ENCODE results near the gene SLC25A41. TPM values are rescaled to one million over a fixed set of nuclear protein-coding genes. Genes with fewer than 3 reads are reported as not detected.

Gene SLC25A41
- not detected in 2 replicates for total RNA-seq

GRCh38 chr19:6433663-6434062 is at the start of gene SLC25A41:
Gene SLC25A41 (minus strand): TSS chr19:6433763. CDS start chr19:6433693, 70 bp downstream.

GRCh38 chr19:6481541-6482342 is 48.2 kb upstream of the SLC25A41 start, which contains the start of gene DENND1C:
Gene DENND1C (minus strand): TSS chr19:6481787. CDS start chr19:6481695, 92 bp downstream.

GRCh38 chr19:6464070-6464873 is 30.7 kb upstream of the SLC25A41 start, which contains the start of gene CRB3:
Gene CRB3 (plus strand): TSS chr19:6464271. CDS start chr19:6464702, 431 bp downstream.

GRCh38 chr19:6459262-6460098 is 25.9 kb upstream of the SLC25A41 start, which contains the start of gene SLC25A23:
Gene SLC25A23 (minus strand): TSS chr19:6459792. CDS start chr19:6459628, 164 bp downstream.

GRCh38 chr19:6424195-6424938 is 9.2 kb downstream of the SLC25A41 start, which contains the start of gene KHSRP:
Gene KHSRP (minus strand): TSS chr19:6424811. CDS start chr19:6424701, 110 bp downstream.

GRCh38 chr19:6393074-6393982 is 40.2 kb downstream of the SLC25A41 start, which contains the start of gene GTF2F1:
Gene GTF2F1 (minus strand): TSS chr19:6393164. CDS start chr19:6392995, 169 bp downstream.

Other genes with a start within 250 kb of the SLC25A41 start
- gene MLLT1, start 153.8 kb downstream of the SLC25A41 start, total RNA-seq = 29.8 and 40.4 TPM in 2 replicates
- gene ACER1, start 100.2 kb downstream of the SLC25A41 start, total RNA-seq = not detected in 2 replicates
- gene CLPP, start 72.2 kb downstream of the SLC25A41 start, total RNA-seq = 203 and 247 TPM in 2 replicates
- 75.1 and 134 TPM in 2 replicates for gene ALKBH7, start 61.0 kb downstream of the SLC25A41 start, total RNA-seq
- 0.65 and 2.9 TPM in 2 replicates for gene PSPN, start 57.8 kb downstream of the SLC25A41 start, total RNA-seq
- 39.4 and 44.6 TPM in 2 replicates for gene GTF2F1, start 40.6 kb downstream of the SLC25A41 start, total RNA-seq
- gene KHSRP, start 9.0 kb downstream of the SLC25A41 start, total RNA-seq = 177 and 285 TPM in 2 replicates
- gene SLC25A23, start 26.0 kb upstream of the SLC25A41 start, total RNA-seq = 76.3 and 177 TPM in 2 replicates
- 33.6 and 79.1 TPM in 2 replicates for gene CRB3, start 30.5 kb upstream of the SLC25A41 start, total RNA-seq
- 0.81 and 2.0 TPM in 2 replicates for gene DENND1C, start 48.0 kb upstream of the SLC25A41 start, total RNA-seq
- 4.6 and 15.2 TPM in 2 replicates for gene TUBB4A, start 68.5 kb upstream of the SLC25A41 start, total RNA-seq
- gene TNFSF9, start 97.3 kb upstream of the SLC25A41 start, total RNA-seq = 20.9 and 28.5 TPM in 2 replicates
- 70.9 and 153 TPM in 2 replicates for gene CD70, start 157.4 kb upstream of the SLC25A41 start, total RNA-seq
- not detected in 2 replicates for gene TNFSF14, start 236.4 kb upstream of the SLC25A41 start, total RNA-seq